Liver (tissue), 9 donors: Measurements from ENCODE around the gene DRD1. TPM values are rescaled to one million over a fixed set of nuclear protein-coding genes. Genes with fewer than 3 reads are reported as not detected.

Experiments used
- DNase-seq: peaks from one replicate; pipeline ENCODE4 v3.0.0-alpha.2; 2017; ENCODE audit warnings: low spot score
- H3K27ac ChIP-seq, 2 donors: one replicate each; pipeline ENCODE4 v1.7.0; 2013; ENCODE audit warnings: inconsistent platforms in 2 of 2, low read length in 2 of 2, control low read depth in 1 of 2, low read depth in 1 of 2, mild to moderate bottlenecking in 1 of 2
- H3K27me3 ChIP-seq, 4 donors: one replicate each; pipeline versions ENCODE4 v1.6.1 to v1.7.0; 2013; ENCODE audit warnings: low read length in 3 of 4, inconsistent platforms in 1 of 4, mild to moderate bottlenecking in 1 of 4, moderate library complexity in 1 of 4; ENCODE audit not compliant: control insufficient read depth in 4 of 4, insufficient read depth in 4 of 4
- H3K36me3 ChIP-seq, 4 donors: one replicate each; pipeline versions ENCODE4 v1.6.1 to v1.7.0; 2013; ENCODE audit warnings: low read length in 3 of 4, mild to moderate bottlenecking in 3 of 4, low read depth in 1 of 4, moderate library complexity in 1 of 4; ENCODE audit not compliant: control insufficient read depth in 4 of 4, insufficient read depth in 3 of 4
- H3K4me1 ChIP-seq, 4 donors: one replicate each; pipeline versions ENCODE4 v1.6.1 to v1.7.0; 2013; ENCODE audit warnings: low read length in 3 of 4, mild to moderate bottlenecking in 3 of 4, moderate library complexity in 1 of 4; ENCODE audit not compliant: control insufficient read depth in 4 of 4, insufficient read depth in 4 of 4
- H3K4me3 ChIP-seq, 3 donors: one replicate each; pipeline versions ENCODE4 v1.6.1 to v1.7.0; 2013; ENCODE audit warnings: low read length in 3 of 3, control low read depth in 1 of 3, low read depth in 1 of 3, mild to moderate bottlenecking in 1 of 3
- H3K9ac ChIP-seq, 2 donors: one replicate each; pipeline ENCODE4 v1.7.0; 2013; ENCODE audit warnings: low read length in 2 of 2, mild to moderate bottlenecking in 2 of 2, moderate library complexity in 2 of 2, control low read depth in 1 of 2, low read depth in 1 of 2
- H3K9me3 ChIP-seq, 4 donors: one replicate each; pipeline versions ENCODE4 v1.6.1 to v1.7.0; 2013; ENCODE audit warnings: low read length in 3 of 4; ENCODE audit not compliant: control insufficient read depth in 4 of 4
- ATF3 ChIP-seq: IDR thresholded peaks from 2 replicates; pipeline ENCODE4 v1.6.1; 2016; ENCODE audit warnings: antibody characterized with exemption
- EGR1 ChIP-seq, 2 donors: IDR thresholded peaks; 2 replicates each; pipeline ENCODE4 v1.6.1; 2016 to 2018; ENCODE audit warnings: antibody characterized with exemption in 2 of 2, low read depth in 2 of 2
- FOXA1 ChIP-seq: IDR thresholded peaks from 2 replicates; pipeline ENCODE4 v1.6.1; 2016; ENCODE audit warnings: antibody characterized with exemption
- FOXA2 ChIP-seq: IDR thresholded peaks from 2 replicates; pipeline ENCODE4 v1.6.1; 2016; ENCODE audit warnings: antibody characterized with exemption
- GABPA ChIP-seq, 2 donors: IDR thresholded peaks in 1 of 2; conservative IDR thresholded peaks in 1 of 2; 2 replicates each; pipeline ENCODE4 v1.6.1; 2016; ENCODE audit warnings: antibody characterized with exemption in 2 of 2, mild to moderate bottlenecking in 1 of 2, moderate library complexity in 1 of 2
- HNF4A ChIP-seq, 2 donors: conservative IDR thresholded peaks; 2 replicates each; pipeline ENCODE4 v1.6.1; 2016; ENCODE audit warnings: antibody characterized with exemption in 2 of 2, mild to moderate bottlenecking in 2 of 2
- HNF4G ChIP-seq: IDR thresholded peaks from 2 replicates; pipeline ENCODE4 v1.6.1; 2016; ENCODE audit warnings: antibody characterized with exemption
- JUND ChIP-seq, 2 donors: IDR thresholded peaks; 2 replicates each; pipeline ENCODE4 v1.6.1; 2016; ENCODE audit warnings: antibody characterized with exemption in 2 of 2
- NR2F2 ChIP-seq: IDR thresholded peaks from 2 replicates; pipeline ENCODE4 v1.6.1; 2016; ENCODE audit warnings: antibody characterized with exemption
- RAD21 ChIP-seq, 2 donors: IDR thresholded peaks; 2 replicates each; pipeline ENCODE4 v1.6.1; 2016; ENCODE audit warnings: antibody characterized with exemption in 2 of 2, mild to moderate bottlenecking in 2 of 2
- RXRA ChIP-seq, 2 donors: IDR thresholded peaks; 2 replicates each; pipeline ENCODE4 v1.6.1; 2017 to 2018; ENCODE audit warnings: antibody characterized with exemption in 2 of 2, mild to moderate bottlenecking in 1 of 2
- SP1 ChIP-seq: IDR thresholded peaks from 2 replicates; pipeline ENCODE4 v1.6.1; 2018; ENCODE audit warnings: antibody characterized with exemption, mild to moderate bottlenecking
- TAF1 ChIP-seq: conservative IDR thresholded peaks from 2 replicates; pipeline ENCODE4 v1.6.1; 2016; ENCODE audit warnings: antibody characterized with exemption, mild to moderate bottlenecking
- YY1 ChIP-seq: IDR thresholded peaks from 2 replicates; pipeline ENCODE4 v1.6.1; 2016; ENCODE audit warnings: antibody characterized with exemption, mild to moderate bottlenecking
- WGBS: extraction: QIAGEN DNeasy Blood & Tissue Kit; methylation state at CpG from one replicate; pipeline ENCODE4 v1.1.7; 2013; 5-methylcytosine and 5-hydroxymethylcytosine counted together
- polyA plus RNA-seq, 2 donors: library from polyadenylated mRNA; stranded (reverse) in 1 of 2; unstranded in 1 of 2; fragments of 200-250 nt in 1 of 2; fragments of >200 nt in 1 of 2; fragmentation: Nextera tagmentation in 1 of 2; extraction: Ambion mirVana in 1 of 2; gene quantifications; one replicate each; pipeline versions ENCODE4 v1.2.1 to v1.2.3, GENCODE V29; 2013 to 2015
- total RNA-seq, 2 donors: library from RNA; depleted of rRNA; stranded (reverse); fragments of >200 nt; gene quantifications; one replicate each; pipeline ENCODE4 v1.2.3, GENCODE V29; 2014
- TF ChIP-seq, protein P1 (sequence below): IDR thresholded peaks from 2 replicates; pipeline ENCODE4 v1.6.1; 2016; ENCODE audit warnings: antibody characterized with exemption
- TF ChIP-seq, protein P2 (sequence below): IDR thresholded peaks from 2 replicates; pipeline ENCODE4 v1.6.1; 2016; ENCODE audit warnings: antibody characterized with exemption
- TF ChIP-seq, protein P3 (sequence below): fragments of 150-350 bp; IDR thresholded peaks from 2 replicates; pipeline ENCODE4 v1.5.1; 2017; ENCODE audit warnings: improper control_type of control experiment, low read depth, low read length; ENCODE audit not compliant: missing input control
- TF ChIP-seq, protein P4 (sequence below): IDR thresholded peaks from 2 replicates; pipeline ENCODE4 v1.6.1; 2016; ENCODE audit warnings: antibody characterized with exemption, mild to moderate bottlenecking
- donor health status: healthy.
- donor health status: healthy.
- donor health status: healthy.
- donor health status: healthy.
- donor health status: healthy.

The DRD1 gene
- total and polyA plus RNA-seq, 4 donors, result 0.05 to 0.17 TPM; not detected in 2

DNA sequence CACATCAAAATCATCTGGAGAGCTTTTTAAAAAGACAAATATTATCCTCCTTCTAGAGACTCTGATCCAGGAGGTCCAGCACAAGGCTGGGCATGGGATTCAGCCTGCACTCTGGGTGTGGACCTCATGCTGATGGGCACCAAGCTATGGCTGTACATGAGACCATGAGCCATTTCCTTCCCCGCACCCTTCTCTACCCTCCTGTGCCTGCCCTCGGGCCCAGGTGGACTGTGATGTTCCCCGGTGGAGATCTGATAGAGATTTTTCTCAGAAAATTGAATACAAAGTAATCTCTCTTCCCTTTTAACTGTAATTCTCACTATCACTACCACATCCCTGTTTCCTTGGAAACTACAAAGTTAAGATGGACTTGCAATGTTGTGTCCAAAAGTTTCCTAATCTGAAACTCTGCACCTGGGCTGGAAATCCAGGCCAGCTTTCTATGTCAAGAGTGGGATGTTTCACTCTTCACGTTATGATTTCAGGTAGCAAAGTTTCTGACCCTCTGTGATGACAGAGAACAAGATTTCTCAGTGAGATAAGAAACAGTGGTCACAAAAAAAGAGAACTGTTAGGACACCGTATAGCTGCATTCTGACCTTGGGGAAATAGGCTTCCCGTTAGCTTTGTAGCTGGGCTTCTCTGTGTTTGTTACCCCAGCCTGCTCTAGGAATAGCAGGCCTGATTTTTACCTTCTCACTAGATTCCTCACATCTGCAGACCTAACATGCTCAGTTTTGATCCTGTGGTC, 45.9 kb upstream of the DRD1 start (continued):
- TF ChIP-seq SP1 (no peak), YY1 (no peak)

DNA sequence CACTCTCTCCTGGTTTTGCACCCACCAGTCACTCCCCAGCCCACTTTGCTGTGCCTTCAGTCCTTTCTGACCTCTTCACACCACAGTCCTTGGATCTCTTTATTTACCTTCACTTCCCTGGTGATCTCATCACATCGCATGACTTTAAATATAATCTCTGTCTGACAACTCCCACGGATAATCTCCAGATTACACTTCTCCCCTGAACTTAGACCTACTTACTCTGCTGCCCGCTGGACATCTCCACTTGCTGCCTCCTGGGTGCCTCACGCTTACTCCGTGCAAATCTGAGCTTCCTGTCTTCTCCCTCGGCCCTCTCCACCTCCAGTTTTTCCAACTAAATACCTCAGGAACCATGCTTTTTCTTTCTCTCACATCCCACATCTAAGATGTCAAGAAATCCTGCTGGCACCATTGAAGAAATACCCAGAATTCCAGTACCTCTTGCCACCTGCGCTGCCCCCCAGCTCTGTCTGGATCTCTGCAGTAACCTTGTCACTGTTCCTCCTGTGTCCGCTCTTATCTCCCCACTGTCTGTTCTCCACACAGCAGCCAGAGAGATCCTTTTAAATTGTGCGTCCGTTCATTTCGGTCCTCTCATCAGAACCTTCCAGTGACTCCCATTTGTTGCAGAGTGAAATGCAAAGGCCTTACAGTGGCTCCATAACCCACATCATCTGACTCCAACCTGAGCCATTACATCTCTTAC, 43.7 kb upstream of the DRD1 start:
- peaks cover 3 to 23% (median 12%) of the 10 kb centered on the region in 4 donors for H3K36me3 ChIP-seq
- no peaks in the 10 kb centered on the region for H3K27me3 ChIP-seq
- H3K9ac ChIP-seq, result no peak overlapping the region
- peaks cover 5 to 15% (median 6%) of the 10 kb centered on the region in 4 donors for H3K4me1 ChIP-seq
- 90% methylated on average over 11 of the region's 11 CpGs for WGBS
- TF ChIP-seq, protein P1, sequence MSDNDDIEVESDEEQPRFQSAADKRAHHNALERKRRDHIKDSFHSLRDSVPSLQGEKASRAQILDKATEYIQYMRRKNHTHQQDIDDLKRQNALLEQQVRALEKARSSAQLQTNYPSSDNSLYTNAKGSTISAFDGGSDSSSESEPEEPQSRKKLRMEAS, result no peak
- TF ChIP-seq RXRA (IDR thresholded peaks at IDR 0.05) (no peak), FOXA1 (no peak), ATF3 (no peak), FOXA2 (no peak), HNF4G (no peak), SP1 (no peak), YY1 (no peak), NR2F2 (no peak), HNF4A (conservative IDR thresholded peaks at IDR 0.05) (no peak), JUND (IDR thresholded peaks at IDR 0.05) (no peak), EGR1 (IDR thresholded peaks at IDR 0.05; ENCODE audit: low read depth in 2 of 2) (no peak), TAF1 (no peak), RAD21 (IDR thresholded peaks at IDR 0.05) (no peak), GABPA (IDR thresholded peaks at IDR 0.05 in 1 of 2, conservative IDR thresholded peaks at IDR 0.05 in 1 of 2) (no peak)
- TF ChIP-seq, protein P2, sequence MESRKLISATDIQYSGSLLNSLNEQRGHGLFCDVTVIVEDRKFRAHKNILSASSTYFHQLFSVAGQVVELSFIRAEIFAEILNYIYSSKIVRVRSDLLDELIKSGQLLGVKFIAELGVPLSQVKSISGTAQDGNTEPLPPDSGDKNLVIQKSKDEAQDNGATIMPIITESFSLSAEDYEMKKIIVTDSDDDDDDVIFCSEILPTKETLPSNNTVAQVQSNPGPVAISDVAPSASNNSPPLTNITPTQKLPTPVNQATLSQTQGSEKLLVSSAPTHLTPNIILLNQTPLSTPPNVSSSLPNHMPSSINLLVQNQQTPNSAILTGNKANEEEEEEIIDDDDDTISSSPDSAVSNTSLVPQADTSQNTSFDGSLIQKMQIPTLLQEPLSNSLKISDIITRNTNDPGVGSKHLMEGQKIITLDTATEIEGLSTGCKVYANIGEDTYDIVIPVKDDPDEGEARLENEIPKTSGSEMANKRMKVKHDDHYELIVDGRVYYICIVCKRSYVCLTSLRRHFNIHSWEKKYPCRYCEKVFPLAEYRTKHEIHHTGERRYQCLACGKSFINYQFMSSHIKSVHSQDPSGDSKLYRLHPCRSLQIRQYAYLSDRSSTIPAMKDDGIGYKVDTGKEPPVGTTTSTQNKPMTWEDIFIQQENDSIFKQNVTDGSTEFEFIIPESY, result no peak
- TF ChIP-seq, protein P3, sequence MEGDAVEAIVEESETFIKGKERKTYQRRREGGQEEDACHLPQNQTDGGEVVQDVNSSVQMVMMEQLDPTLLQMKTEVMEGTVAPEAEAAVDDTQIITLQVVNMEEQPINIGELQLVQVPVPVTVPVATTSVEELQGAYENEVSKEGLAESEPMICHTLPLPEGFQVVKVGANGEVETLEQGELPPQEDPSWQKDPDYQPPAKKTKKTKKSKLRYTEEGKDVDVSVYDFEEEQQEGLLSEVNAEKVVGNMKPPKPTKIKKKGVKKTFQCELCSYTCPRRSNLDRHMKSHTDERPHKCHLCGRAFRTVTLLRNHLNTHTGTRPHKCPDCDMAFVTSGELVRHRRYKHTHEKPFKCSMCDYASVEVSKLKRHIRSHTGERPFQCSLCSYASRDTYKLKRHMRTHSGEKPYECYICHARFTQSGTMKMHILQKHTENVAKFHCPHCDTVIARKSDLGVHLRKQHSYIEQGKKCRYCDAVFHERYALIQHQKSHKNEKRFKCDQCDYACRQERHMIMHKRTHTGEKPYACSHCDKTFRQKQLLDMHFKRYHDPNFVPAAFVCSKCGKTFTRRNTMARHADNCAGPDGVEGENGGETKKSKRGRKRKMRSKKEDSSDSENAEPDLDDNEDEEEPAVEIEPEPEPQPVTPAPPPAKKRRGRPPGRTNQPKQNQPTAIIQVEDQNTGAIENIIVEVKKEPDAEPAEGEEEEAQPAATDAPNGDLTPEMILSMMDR, result no peak
- TF ChIP-seq, protein P4, sequence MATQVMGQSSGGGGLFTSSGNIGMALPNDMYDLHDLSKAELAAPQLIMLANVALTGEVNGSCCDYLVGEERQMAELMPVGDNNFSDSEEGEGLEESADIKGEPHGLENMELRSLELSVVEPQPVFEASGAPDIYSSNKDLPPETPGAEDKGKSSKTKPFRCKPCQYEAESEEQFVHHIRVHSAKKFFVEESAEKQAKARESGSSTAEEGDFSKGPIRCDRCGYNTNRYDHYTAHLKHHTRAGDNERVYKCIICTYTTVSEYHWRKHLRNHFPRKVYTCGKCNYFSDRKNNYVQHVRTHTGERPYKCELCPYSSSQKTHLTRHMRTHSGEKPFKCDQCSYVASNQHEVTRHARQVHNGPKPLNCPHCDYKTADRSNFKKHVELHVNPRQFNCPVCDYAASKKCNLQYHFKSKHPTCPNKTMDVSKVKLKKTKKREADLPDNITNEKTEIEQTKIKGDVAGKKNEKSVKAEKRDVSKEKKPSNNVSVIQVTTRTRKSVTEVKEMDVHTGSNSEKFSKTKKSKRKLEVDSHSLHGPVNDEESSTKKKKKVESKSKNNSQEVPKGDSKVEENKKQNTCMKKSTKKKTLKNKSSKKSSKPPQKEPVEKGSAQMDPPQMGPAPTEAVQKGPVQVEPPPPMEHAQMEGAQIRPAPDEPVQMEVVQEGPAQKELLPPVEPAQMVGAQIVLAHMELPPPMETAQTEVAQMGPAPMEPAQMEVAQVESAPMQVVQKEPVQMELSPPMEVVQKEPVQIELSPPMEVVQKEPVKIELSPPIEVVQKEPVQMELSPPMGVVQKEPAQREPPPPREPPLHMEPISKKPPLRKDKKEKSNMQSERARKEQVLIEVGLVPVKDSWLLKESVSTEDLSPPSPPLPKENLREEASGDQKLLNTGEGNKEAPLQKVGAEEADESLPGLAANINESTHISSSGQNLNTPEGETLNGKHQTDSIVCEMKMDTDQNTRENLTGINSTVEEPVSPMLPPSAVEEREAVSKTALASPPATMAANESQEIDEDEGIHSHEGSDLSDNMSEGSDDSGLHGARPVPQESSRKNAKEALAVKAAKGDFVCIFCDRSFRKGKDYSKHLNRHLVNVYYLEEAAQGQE, result no peak
- no peaks in the 10 kb centered on the region for H3K9me3 ChIP-seq
- H3K4me3 ChIP-seq, result no peak overlapping the region
- H3K27ac ChIP-seq, result no peak overlapping the region
- DNase-seq, result no peak
